ENCODE data around the gene MCRS1.
A peak's percentile ranks its signal among the peaks of the same experiment; 100 is the strongest.
"Not testable (repeated sequence)": the region's sequence is repeated elsewhere in the genome, so short reads cannot be mapped to it uniquely, and the experiment has no call there.

The MCRS1 gene

GRCh38 chr12:49518914-49519573, 48.9 kb downstream of the MCRS1 start:
- peak; percentile 50 for DNase-seq (ENCODE audit: low read depth)

- peak; percentile 72 for DNase-seq (ENCODE audit: low read depth)
These were observed 52.7 kb downstream of the MCRS1 start for GRCh38 chr12:49515266-49515665.

GRCh38 chr12:49512546-49512945, 55.4 kb downstream of the MCRS1 start:
- no peak for DNase-seq (ENCODE audit: low read depth)

- DNase-seq (ENCODE audit: low read depth) = no peak
These were observed 56.5 kb downstream of the MCRS1 start for GRCh38 chr12:49511410-49511809.

- DNase-seq (ENCODE audit: low read depth) = not testable (repeated sequence)
These were observed 58.3 kb downstream of the MCRS1 start for GRCh38 chr12:49509681-49510080.

Data from amniotic epithelial cell (primary cell).